ENCODE measurements around the gene TTLL11.

The TTLL11 gene

GRCh38 chr9:121975801-121976277 lies 117.3 kb downstream of the TTLL11 start:
- Histone ChIP-seq H3K4me3 (ENCODE audit: low read length, poor library complexity, severe bottlenecking) (no peak overlapping the region), H3K4me1 (ENCODE audit: insufficient read depth, low read length, poor library complexity, severe bottlenecking) (no peaks in the 10 kb centered on the region), H4K20me1 (ENCODE audit: insufficient read depth, low read length, poor library complexity, severe bottlenecking) (no peaks in the 10 kb centered on the region), H3K9me3 (ENCODE audit: insufficient read depth, low read depth, low read length) (no peaks in the 10 kb centered on the region), H3K9ac (ENCODE audit: low read depth, low read length, poor library complexity, severe bottlenecking) (no peak overlapping the region), H2AFZ (ENCODE audit: low read length) (no peak overlapping the region), H3K9me2 (replicated peaks; ENCODE audit: low read depth, low read length) (no peaks in the 10 kb centered on the region), H3K4me2 (ENCODE audit: low read depth, low read length, poor library complexity, severe bottlenecking) (no peak overlapping the region), H3K79me2 (ENCODE audit: insufficient read depth, low read length) (no peaks in the 10 kb centered on the region), H3F3A (ENCODE audit: low read depth) (no peaks in the 10 kb centered on the region), H3K27me3 (ENCODE audit: insufficient read depth, low read length, poor library complexity, severe bottlenecking) (no peaks in the 10 kb centered on the region), H3K36me3 (ENCODE audit: insufficient read depth, low read length) (no peaks in the 10 kb centered on the region)
- TF ChIP-seq CTCF (conservative IDR thresholded peaks at IDR 0.05; ENCODE audit: low read length): no peak

GRCh38 chr9:121974421-121974820 lies 118.7 kb downstream of the TTLL11 start:
- Histone ChIP-seq H3K4me2 (ENCODE audit: low read depth, low read length, poor library complexity, severe bottlenecking) (no peak overlapping the region), H3K9ac (ENCODE audit: low read depth, low read length, poor library complexity, severe bottlenecking) (no peak overlapping the region), H3K4me1 (ENCODE audit: insufficient read depth, low read length, poor library complexity, severe bottlenecking) (no peaks in the 10 kb centered on the region), H3K9me3 (ENCODE audit: insufficient read depth, low read depth, low read length) (no peaks in the 10 kb centered on the region), H4K20me1 (ENCODE audit: insufficient read depth, low read length, poor library complexity, severe bottlenecking) (no peaks in the 10 kb centered on the region), H3K36me3 (ENCODE audit: insufficient read depth, low read length) (no peaks in the 10 kb centered on the region), H3K79me2 (ENCODE audit: insufficient read depth, low read length) (no peaks in the 10 kb centered on the region), H3K27me3 (ENCODE audit: insufficient read depth, low read length, poor library complexity, severe bottlenecking) (no peaks in the 10 kb centered on the region), H3K4me3 (ENCODE audit: low read length, poor library complexity, severe bottlenecking) (no peak overlapping the region), H3F3A (ENCODE audit: low read depth) (no peaks in the 10 kb centered on the region), H2AFZ (ENCODE audit: low read length) (no peak overlapping the region), H3K9me2 (replicated peaks; ENCODE audit: low read depth, low read length) (no peaks in the 10 kb centered on the region)
- no peak for TF ChIP-seq EZH2phosphoT487 (IDR thresholded peaks at IDR 0.05; ENCODE audit: borderline replicate concordance)
- no peak for TF ChIP-seq CTCF (conservative IDR thresholded peaks at IDR 0.05; ENCODE audit: low read length)

GRCh38 chr9:121972501-121972981 lies 120.6 kb downstream of the TTLL11 start:
- no peaks in the 10 kb centered on the region for H3K9me2 ChIP-seq (replicated peaks; ENCODE audit: low read depth, low read length)
- H3K9me3 ChIP-seq (ENCODE audit: insufficient read depth, low read depth, low read length): no peaks in the 10 kb centered on the region
- no peaks in the 10 kb centered on the region for H3F3A ChIP-seq (ENCODE audit: low read depth)
- H3K4me1 ChIP-seq (ENCODE audit: insufficient read depth, low read length, poor library complexity, severe bottlenecking): no peaks in the 10 kb centered on the region
- H3K36me3 ChIP-seq (ENCODE audit: insufficient read depth, low read length): no peaks in the 10 kb centered on the region
- no peaks in the 10 kb centered on the region for H3K79me2 ChIP-seq (ENCODE audit: insufficient read depth, low read length)
- H3K4me2 ChIP-seq (ENCODE audit: low read depth, low read length, poor library complexity, severe bottlenecking): no peak overlapping the region
- no peaks in the 10 kb centered on the region for H4K20me1 ChIP-seq (ENCODE audit: insufficient read depth, low read length, poor library complexity, severe bottlenecking)
- H3K4me3 ChIP-seq (ENCODE audit: low read length, poor library complexity, severe bottlenecking): no peak overlapping the region
- H3K9ac ChIP-seq (ENCODE audit: low read depth, low read length, poor library complexity, severe bottlenecking): no peak overlapping the region
- no peak overlapping the region for H2AFZ ChIP-seq (ENCODE audit: low read length)
- TF ChIP-seq CTCF (conservative IDR thresholded peaks at IDR 0.05; ENCODE audit: low read length) (no peak), EZH2phosphoT487 (IDR thresholded peaks at IDR 0.05; ENCODE audit: borderline replicate concordance) (no peak)
- H3K27me3 ChIP-seq (ENCODE audit: insufficient read depth, low read length, poor library complexity, severe bottlenecking): no peaks in the 10 kb centered on the region

All from Loucy (cell line).